Measurements from ENCODE around the gene PRPF39.
"Not testable (repeated sequence)": the region's sequence is repeated elsewhere in the genome, so short reads cannot be mapped to it uniquely, and the experiment has no call there.

PRPF39 gene

GRCh38 chr14:45136399-45136798, 52.5 kb downstream of the PRPF39 start:
- DNase-seq (ENCODE audit: low read depth, low spot score) = no peak

GRCh38 chr14:45140661-45141187, 56.8 kb downstream of the PRPF39 start:
- no peak for DNase-seq (ENCODE audit: low read depth, low spot score)

GRCh38 chr14:45142083-45142482, 58.2 kb downstream of the PRPF39 start:
- DNase-seq (ENCODE audit: low read depth, low spot score) = not testable (repeated sequence)

- DNase-seq (ENCODE audit: low read depth, low spot score) = no peak
Observed at GRCh38 chr14:45144658-45145057, 60.7 kb downstream of the PRPF39 start.

- no peak for DNase-seq (ENCODE audit: low read depth, low spot score)
Observed at GRCh38 chr14:45145214-45145613, 61.3 kb downstream of the PRPF39 start.

GRCh38 chr14:45149602-45150001, 65.7 kb downstream of the PRPF39 start:
- DNase-seq (ENCODE audit: low read depth, low spot score) = no peak

GRCh38 chr14:45150386-45150890, 66.5 kb downstream of the PRPF39 start:
- no peak for DNase-seq (ENCODE audit: low read depth, low spot score)

GRCh38 chr14:45156067-45156466, 72.2 kb downstream of the PRPF39 start:
- DNase-seq (ENCODE audit: low read depth, low spot score) = no peak

All from iPS DF 19.7 (cell line).